Measurements from ENCODE around the gene NPIPB6.
A peak's percentile ranks its signal among the peaks of the same experiment; 100 is the strongest.

Gene NPIPB6

GRCh38 chr16:28303132-28303531 lies 60.2 kb downstream of the NPIPB6 start:
- H3K36me3 Mint-ChIP-seq (ENCODE audit: insufficient read depth): peaks cover 19% of the 10 kb centered on the region
- H3K27ac Mint-ChIP-seq (ENCODE audit: low read depth): no peak overlapping the region
- no peak overlapping the region for H3K4me3 Mint-ChIP-seq
- no peak for ATAC-seq (replicated peaks; ENCODE audit: extremely low read depth, poor library complexity, severe bottlenecking)
- no peaks in the 10 kb centered on the region for H3K9me3 Mint-ChIP-seq
- peaks cover 66% of the 10 kb centered on the region for H3K4me1 Mint-ChIP-seq
- DNase-seq (ENCODE audit: low spot score in 2 of 2): no peak
- H3K27me3 Mint-ChIP-seq: no peaks in the 10 kb centered on the region

GRCh38 chr16:28301620-28302019 lies 61.7 kb downstream of the NPIPB6 start:
- DNase-seq (ENCODE audit: low spot score in 2 of 2) (no peak), ATAC-seq (replicated peaks; ENCODE audit: extremely low read depth, poor library complexity, severe bottlenecking) (no peak)
- H3K36me3 Mint-ChIP-seq (ENCODE audit: insufficient read depth): peaks cover 20% of the 10 kb centered on the region
- peak overlapping the region; percentile 6 for H3K27ac Mint-ChIP-seq (ENCODE audit: low read depth)
- no peaks in the 10 kb centered on the region for H3K27me3 Mint-ChIP-seq
- H3K9me3 Mint-ChIP-seq: no peaks in the 10 kb centered on the region
- H3K4me1 Mint-ChIP-seq: peaks cover 81% of the 10 kb centered on the region
- H3K4me3 Mint-ChIP-seq: peak overlapping the region; percentile 6

- Mint-ChIP-seq H3K9me3 (no peaks in the 10 kb centered on the region), H3K36me3 (ENCODE audit: insufficient read depth) (peaks cover 19% of the 10 kb centered on the region), H3K4me1 (peaks cover 79% of the 10 kb centered on the region), H3K27ac (ENCODE audit: low read depth) (peak overlapping the region; percentile 65), H3K27me3 (no peaks in the 10 kb centered on the region), H3K4me3 (no peak overlapping the region)
- ATAC-seq (replicated peaks; ENCODE audit: extremely low read depth, poor library complexity, severe bottlenecking): no peak
- DNase-seq (ENCODE audit: low spot score in 2 of 2): no peak
Observed at GRCh38 chr16:28301154-28301553, 62.2 kb downstream of the NPIPB6 start.

GRCh38 chr16:28300327-28300726 lies 63.0 kb downstream of the NPIPB6 start:
- Mint-ChIP-seq H3K4me3 (no peak overlapping the region), H3K27me3 (no peaks in the 10 kb centered on the region), H3K27ac (ENCODE audit: low read depth) (peak overlapping the region; percentile 65), H3K4me1 (peaks cover 76% of the 10 kb centered on the region), H3K36me3 (ENCODE audit: insufficient read depth) (peaks cover 17% of the 10 kb centered on the region), H3K9me3 (no peaks in the 10 kb centered on the region)
- no peak for ATAC-seq (replicated peaks; ENCODE audit: extremely low read depth, poor library complexity, severe bottlenecking)
- no peak for DNase-seq (ENCODE audit: low spot score in 2 of 2)

- H3K36me3 Mint-ChIP-seq (ENCODE audit: insufficient read depth): peaks cover 11% of the 10 kb centered on the region
- H3K9me3 Mint-ChIP-seq: no peaks in the 10 kb centered on the region
- DNase-seq (ENCODE audit: low spot score in 2 of 2) (no peak), ATAC-seq (replicated peaks; ENCODE audit: extremely low read depth, poor library complexity, severe bottlenecking) (no peak)
- H3K4me3 Mint-ChIP-seq: peak overlapping the region; percentile 75
- H3K27ac Mint-ChIP-seq (ENCODE audit: low read depth): no peak overlapping the region
- no peaks in the 10 kb centered on the region for H3K27me3 Mint-ChIP-seq
- peaks cover 82% of the 10 kb centered on the region for H3K4me1 Mint-ChIP-seq
Observed at GRCh38 chr16:28298511-28298878, 64.8 kb downstream of the NPIPB6 start.

GRCh38 chr16:28297784-28298510 lies 65.4 kb downstream of the NPIPB6 start:
- H3K27me3 Mint-ChIP-seq: no peaks in the 10 kb centered on the region
- peak overlapping the region; percentile 75 for H3K4me3 Mint-ChIP-seq
- peaks cover 11% of the 10 kb centered on the region for H3K36me3 Mint-ChIP-seq (ENCODE audit: insufficient read depth)
- no peak overlapping the region for H3K27ac Mint-ChIP-seq (ENCODE audit: low read depth)
- ATAC-seq (replicated peaks; ENCODE audit: extremely low read depth, poor library complexity, severe bottlenecking): no peak
- H3K4me1 Mint-ChIP-seq: peaks cover 79% of the 10 kb centered on the region
- H3K9me3 Mint-ChIP-seq: no peaks in the 10 kb centered on the region
- no peak for DNase-seq (ENCODE audit: low spot score in 2 of 2)

GRCh38 chr16:28297308-28297707 lies 66.0 kb downstream of the NPIPB6 start:
- no peaks in the 10 kb centered on the region for H3K27me3 Mint-ChIP-seq
- peaks cover 9% of the 10 kb centered on the region for H3K36me3 Mint-ChIP-seq (ENCODE audit: insufficient read depth)
- H3K27ac Mint-ChIP-seq (ENCODE audit: low read depth): peak overlapping the region; percentile 85
- ATAC-seq (replicated peaks; ENCODE audit: extremely low read depth, poor library complexity, severe bottlenecking) (no peak), DNase-seq (ENCODE audit: low spot score in 2 of 2) (no peak)
- peak overlapping the region; percentile 75 for H3K4me3 Mint-ChIP-seq
- H3K9me3 Mint-ChIP-seq: no peaks in the 10 kb centered on the region
- H3K4me1 Mint-ChIP-seq: peaks cover 72% of the 10 kb centered on the region

- Mint-ChIP-seq H3K27ac (ENCODE audit: low read depth) (peak overlapping the region; percentile 51), H3K27me3 (no peaks in the 10 kb centered on the region), H3K4me3 (peak overlapping the region; percentile 89), H3K4me1 (peaks cover 68% of the 10 kb centered on the region), H3K36me3 (ENCODE audit: insufficient read depth) (peaks cover 9% of the 10 kb centered on the region), H3K9me3 (no peaks in the 10 kb centered on the region)
- ATAC-seq (replicated peaks; ENCODE audit: extremely low read depth, poor library complexity, severe bottlenecking) (no peak), DNase-seq (ENCODE audit: low spot score in 2 of 2) (no peak)
Observed at GRCh38 chr16:28295276-28295675, 68.0 kb downstream of the NPIPB6 start.

GRCh38 chr16:28294201-28294600 lies 69.1 kb downstream of the NPIPB6 start:
- Mint-ChIP-seq H3K9me3 (no peaks in the 10 kb centered on the region), H3K27me3 (no peaks in the 10 kb centered on the region), H3K36me3 (ENCODE audit: insufficient read depth) (peaks cover 9% of the 10 kb centered on the region), H3K27ac (ENCODE audit: low read depth) (no peak overlapping the region), H3K4me3 (peak overlapping the region; percentile 89), H3K4me1 (peaks cover 64% of the 10 kb centered on the region)
- no peak for DNase-seq (ENCODE audit: low spot score in 2 of 2)
- ATAC-seq (replicated peaks; ENCODE audit: extremely low read depth, poor library complexity, severe bottlenecking): no peak

- H3K9me3 Mint-ChIP-seq: no peaks in the 10 kb centered on the region
- no peak for ATAC-seq (replicated peaks; ENCODE audit: extremely low read depth, poor library complexity, severe bottlenecking)
- no peak for DNase-seq (ENCODE audit: low spot score in 2 of 2)
- H3K4me1 Mint-ChIP-seq: peaks cover 70% of the 10 kb centered on the region
- H3K4me3 Mint-ChIP-seq: peak overlapping the region; percentile 89
- peaks cover 9% of the 10 kb centered on the region for H3K36me3 Mint-ChIP-seq (ENCODE audit: insufficient read depth)
- no peaks in the 10 kb centered on the region for H3K27me3 Mint-ChIP-seq
- H3K27ac Mint-ChIP-seq (ENCODE audit: low read depth): no peak overlapping the region
Observed at GRCh38 chr16:28293601-28293960, 69.7 kb downstream of the NPIPB6 start.

- DNase-seq (ENCODE audit: low spot score in 2 of 2) (no peak), ATAC-seq (replicated peaks; ENCODE audit: extremely low read depth, poor library complexity, severe bottlenecking) (peak; percentile 13)
- Mint-ChIP-seq H3K9me3 (no peaks in the 10 kb centered on the region), H3K36me3 (ENCODE audit: insufficient read depth) (peaks cover 9% of the 10 kb centered on the region), H3K27me3 (no peaks in the 10 kb centered on the region), H3K4me3 (peak overlapping the region; percentile 89), H3K27ac (ENCODE audit: low read depth) (peak overlapping the region; percentile 44), H3K4me1 (peaks cover 70% of the 10 kb centered on the region)
Observed at GRCh38 chr16:28292731-28293600, 70.3 kb downstream of the NPIPB6 start.

Data from central memory CD8-positive, alpha-beta T cell (primary cell).